ENCODE data around the gene WDR49.

WDR49 gene

GRCh38 chr3:167611718-167612117 is 42.0 kb downstream of the WDR49 start:
- no peak for DNase-seq

- no peak for DNase-seq
Observed at GRCh38 chr3:167609156-167609555, 44.6 kb downstream of the WDR49 start.

GRCh38 chr3:167606836-167607235 is 46.9 kb downstream of the WDR49 start:
- no peak for DNase-seq

- DNase-seq: no peak
Observed at GRCh38 chr3:167605871-167606270, 47.9 kb downstream of the WDR49 start.

GRCh38 chr3:167602041-167602440 is 51.7 kb downstream of the WDR49 start:
- DNase-seq: no peak

- no peak for DNase-seq
Observed at GRCh38 chr3:167587651-167588050, 66.1 kb downstream of the WDR49 start.

- DNase-seq: no peak
Observed at GRCh38 chr3:167575000-167575600, 78.6 kb downstream of the WDR49 start.

GRCh38 chr3:167572991-167573390 is 80.8 kb downstream of the WDR49 start:
- no peak for DNase-seq

GRCh38 chr3:167568634-167569033 is 85.1 kb downstream of the WDR49 start:
- DNase-seq: no peak

- DNase-seq: no peak
Observed at GRCh38 chr3:167565489-167565888, 88.3 kb downstream of the WDR49 start.

GRCh38 chr3:167564612-167565011 is 89.1 kb downstream of the WDR49 start:
- DNase-seq: no peak

- no peak for DNase-seq
Observed at GRCh38 chr3:167559924-167560323, 93.8 kb downstream of the WDR49 start.

- DNase-seq: no peak
Observed at GRCh38 chr3:167554898-167555297, 98.8 kb downstream of the WDR49 start.

- DNase-seq: no peak
Observed at GRCh38 chr3:167538081-167538480, 115.7 kb downstream of the WDR49 start.

GRCh38 chr3:167521006-167521355 is 132.8 kb downstream of the WDR49 start:
- no peak for DNase-seq

GRCh38 chr3:167520266-167521005 is 133.3 kb downstream of the WDR49 start:
- DNase-seq: no peak

GRCh38 chr3:167507954-167508353 is 145.8 kb downstream of the WDR49 start:
- DNase-seq: no peak

- no peak for DNase-seq
Observed at GRCh38 chr3:167502401-167502800, 151.3 kb downstream of the WDR49 start.

- DNase-seq: no peak
Observed at GRCh38 chr3:167501941-167502340, 151.8 kb downstream of the WDR49 start.

GRCh38 chr3:167497903-167498302 is 155.8 kb downstream of the WDR49 start:
- DNase-seq: no peak

- DNase-seq: no peak
Observed at GRCh38 chr3:167493244-167493643, 160.5 kb downstream of the WDR49 start.

GRCh38 chr3:167491621-167492020 is 162.1 kb downstream of the WDR49 start:
- DNase-seq: no peak

- DNase-seq: no peak
Observed at GRCh38 chr3:167489571-167489970, 164.2 kb downstream of the WDR49 start.

- no peak for DNase-seq
Observed at GRCh38 chr3:167487556-167487955, 166.2 kb downstream of the WDR49 start.

GRCh38 chr3:167484551-167484950 is 169.2 kb downstream of the WDR49 start:
- no peak for DNase-seq

Measured in stimulated activated CD4-positive, alpha-beta T cell treated with anti-CD3 and anti-CD28 coated beads, Interleukin-2, amount 100 ng/mL, for 24 hours (primary cell).